ENCODE measurements around the gene AOX1. TPM values are rescaled to one million over a fixed set of nuclear protein-coding genes. Genes with fewer than 3 reads are reported as not detected.

AOX1 gene
- polyA plus RNA-seq, 2 of the 4 experiments (the other 2 are of a cell fraction), result 3.6 to 5.4 TPM

GRCh38 chr2:200625282-200625681 lies 39.5 kb downstream of the AOX1 start:
- no peak overlapping the region for H3K4me3 ChIP-seq
- no peaks in the 10 kb centered on the region for H3K9me3 ChIP-seq
- DNase-seq (ENCODE audit: low read depth in 1 of 2, low spot score in 1 of 2) (no peak), ATAC-seq (no peak), FAIRE-seq (no peak)
- peak overlapping the region; percentile 43 to 70 for H3K27ac ChIP-seq
- H3K4me1 ChIP-seq, result peaks cover 47% of the 10 kb centered on the region
- 81% methylated on average over 2 of the region's 2 CpGs for WGBS (ENCODE audit: missing lambda C conversion rate)
- TF ChIP-seq HES2 (IDR thresholded peaks at IDR 0.05), result no peak
- TF ChIP-seq, protein P1, sequence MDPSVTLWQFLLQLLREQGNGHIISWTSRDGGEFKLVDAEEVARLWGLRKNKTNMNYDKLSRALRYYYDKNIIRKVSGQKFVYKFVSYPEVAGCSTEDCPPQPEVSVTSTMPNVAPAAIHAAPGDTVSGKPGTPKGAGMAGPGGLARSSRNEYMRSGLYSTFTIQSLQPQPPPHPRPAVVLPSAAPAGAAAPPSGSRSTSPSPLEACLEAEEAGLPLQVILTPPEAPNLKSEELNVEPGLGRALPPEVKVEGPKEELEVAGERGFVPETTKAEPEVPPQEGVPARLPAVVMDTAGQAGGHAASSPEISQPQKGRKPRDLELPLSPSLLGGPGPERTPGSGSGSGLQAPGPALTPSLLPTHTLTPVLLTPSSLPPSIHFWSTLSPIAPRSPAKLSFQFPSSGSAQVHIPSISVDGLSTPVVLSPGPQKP (IDR thresholded peaks at IDR 0.05; ENCODE audit: low read depth, low read length), result no peak
- no peak for TF ChIP-seq ZSCAN20 (CRISPR knock-in tag; IDR thresholded peaks at IDR 0.05)
- no peak for TF ChIP-seq CBX8 (IDR thresholded peaks at IDR 0.05)
- TF ChIP-seq PHF8 (IDR thresholded peaks at IDR 0.05; ENCODE audit: borderline replicate concordance, low read depth), result no peak
- no peak for TF ChIP-seq FOSL2 (IDR thresholded peaks at IDR 0.05)
- TF ChIP-seq FOSL2 (CRISPR knock-in tag; IDR thresholded peaks at IDR 0.05), result no peak
- no peak for TF ChIP-seq HOXB5 (CRISPR knock-in tag; IDR thresholded peaks at IDR 0.05)
- no peak for TF ChIP-seq MYC (IDR thresholded peaks at IDR 0.05; ENCODE audit: borderline replicate concordance, low read length)
- H3K4me2 ChIP-seq, result peak overlapping the region; percentile 25; the same call in 1 of the 3 replicates
- POLR2A ChIA-PET, result no interaction called here
- CTCF ChIA-PET, result interaction anchor here (1.2 kb wide), 1 partner anchor 78 kb away, joined by 4 read pairs; no protein-coding TSS in a partner anchor

- peaks cover 47% of the 10 kb centered on the region for H3K4me1 ChIP-seq
- no peak; a peak in 1 of 6 replicates for ATAC-seq
- no peak for FAIRE-seq
- no peak for DNase-seq (ENCODE audit: low read depth in 1 of 2, low spot score in 1 of 2)
- no peaks in the 10 kb centered on the region for H3K9me3 ChIP-seq
- TF ChIP-seq ZC3H11A (IDR thresholded peaks at IDR 0.05) (no peak), EHMT2 (IDR thresholded peaks at IDR 0.05; ENCODE audit: low read depth) (no peak), HOXB13 (CRISPR knock-in tag; IDR thresholded peaks at IDR 0.05; ENCODE audit: low read depth) (no peak), POLR2AphosphoS2 (conservative IDR thresholded peaks at IDR 0.05; ENCODE audit: low read length) (no peak), EHF (CRISPR knock-in tag; IDR thresholded peaks at IDR 0.05) (no peak)
- TF ChIP-seq, protein P2, sequence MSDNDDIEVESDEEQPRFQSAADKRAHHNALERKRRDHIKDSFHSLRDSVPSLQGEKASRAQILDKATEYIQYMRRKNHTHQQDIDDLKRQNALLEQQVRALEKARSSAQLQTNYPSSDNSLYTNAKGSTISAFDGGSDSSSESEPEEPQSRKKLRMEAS (IDR thresholded peaks at IDR 0.05), result no peak
- CTCF ChIA-PET, result interaction anchor here (0.9 to 1.2 kb wide), 2 partner anchors 77 to 87 kb away, joined by 3 to 4 read pairs; no protein-coding TSS in a partner anchor
- 74% methylated on average over 2 of the region's 2 CpGs for WGBS (ENCODE audit: missing lambda C conversion rate)
- no peak overlapping the region for H3K4me3 ChIP-seq
- H3K27ac ChIP-seq, result peak overlapping the region; percentile 0 to 70; a peak in 1 of 6 replicates
- H3K4me2 ChIP-seq, result no peak overlapping the region
- POLR2A ChIA-PET, result no interaction called here
Observed at GRCh38 chr2:200625958-200626363, 40.1 kb downstream of the AOX1 start.

DNA sequence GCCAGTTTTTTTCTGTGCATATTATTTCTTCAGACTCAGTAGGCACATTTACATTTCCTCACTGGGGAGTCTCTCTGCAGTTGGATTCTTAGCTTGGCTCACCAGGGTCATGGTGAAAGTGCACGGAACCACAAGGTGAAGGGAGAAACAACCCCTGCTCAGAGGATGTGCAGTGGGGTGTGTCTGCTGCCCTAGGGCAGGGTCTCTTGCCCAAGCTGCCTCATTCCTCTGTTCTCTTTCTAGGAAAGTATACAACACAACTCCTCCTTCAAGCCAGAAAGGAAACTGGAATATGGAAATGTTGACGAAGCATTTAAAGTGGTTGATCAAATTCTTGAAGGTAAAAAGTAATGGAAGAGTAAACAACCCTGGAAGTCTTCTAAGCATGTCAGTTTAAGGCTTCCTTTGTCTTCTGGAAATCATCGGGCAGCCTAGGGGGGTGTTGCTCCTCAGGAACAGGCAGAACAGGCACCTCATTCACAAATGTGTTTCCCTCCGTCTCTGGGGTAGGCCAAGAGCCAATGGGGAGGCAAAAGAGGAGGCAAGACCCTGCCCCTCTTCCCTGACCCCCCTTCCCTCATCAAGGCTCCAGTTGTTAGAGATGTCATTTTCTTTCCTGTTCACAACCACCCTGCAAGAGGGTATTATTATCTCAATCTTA lies 41.4 kb downstream of the AOX1 start:
- Histone ChIP-seq H3K9me3 (no peaks in the 10 kb centered on the region), H3K4me2 (no peak overlapping the region), H3K4me1 (peaks cover 44% of the 10 kb centered on the region), H3K27ac (peak overlapping the region; percentile 29 to 48; a peak in 2 of 6 replicates), H3K4me3 (no peak overlapping the region)
- no peak for DNase-seq (ENCODE audit: low read depth in 1 of 2, low spot score in 1 of 2)
- TF ChIP-seq RCOR1 (IDR thresholded peaks at IDR 0.05; ENCODE audit: low read depth, low read length), result no peak
- TF ChIP-seq ZNF302 (CRISPR knock-in tag; IDR thresholded peaks at IDR 0.05), result no peak
- no peak for TF ChIP-seq HOXB13 (CRISPR knock-in tag; IDR thresholded peaks at IDR 0.05; ENCODE audit: low read depth)
- no peak for TF ChIP-seq CEBPB (IDR thresholded peaks at IDR 0.05)
- no peak for TF ChIP-seq EP300 (IDR thresholded peaks at IDR 0.05)
- no peak for TF ChIP-seq HMGXB4 (CRISPR knock-in tag; IDR thresholded peaks at IDR 0.05; ENCODE audit: borderline replicate concordance)
- TF ChIP-seq POLR2AphosphoS2 (conservative IDR thresholded peaks at IDR 0.05; ENCODE audit: low read length), result no peak
- TF ChIP-seq RNF2 (IDR thresholded peaks at IDR 0.05; ENCODE audit: borderline replicate concordance, low read depth), result no peak
- TF ChIP-seq REST (IDR thresholded peaks at IDR 0.05), result no peak
- TF ChIP-seq, protein P3, sequence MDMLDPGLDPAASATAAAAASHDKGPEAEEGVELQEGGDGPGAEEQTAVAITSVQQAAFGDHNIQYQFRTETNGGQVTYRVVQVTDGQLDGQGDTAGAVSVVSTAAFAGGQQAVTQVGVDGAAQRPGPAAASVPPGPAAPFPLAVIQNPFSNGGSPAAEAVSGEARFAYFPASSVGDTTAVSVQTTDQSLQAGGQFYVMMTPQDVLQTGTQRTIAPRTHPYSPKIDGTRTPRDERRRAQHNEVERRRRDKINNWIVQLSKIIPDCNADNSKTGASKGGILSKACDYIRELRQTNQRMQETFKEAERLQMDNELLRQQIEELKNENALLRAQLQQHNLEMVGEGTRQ (IDR thresholded peaks at IDR 0.05), result no peak
- WGBS (ENCODE audit: missing lambda C conversion rate), result 63% methylated on average over 4 of the region's 4 CpGs
- ATAC-seq, result no peak
- CTCF ChIA-PET, result interaction anchor here (1.0 to 1.5 kb wide), 3 partner anchors 12 to 109 kb away, joined by 3 to 4 read pairs (median 3); no protein-coding TSS in a partner anchor
- POLR2A ChIA-PET, result no interaction called here
- FAIRE-seq, result no peak
